Liver (tissue), 9 donors: ENCODE measurements around the gene ITGB6. TPM values are rescaled to one million over a fixed set of nuclear protein-coding genes. Genes with fewer than 3 reads are reported as not detected.

Source experiments
- DNase-seq: peaks from one replicate; pipeline ENCODE4 v3.0.0-alpha.2; 2017; ENCODE audit warnings: low spot score
- H3K27ac ChIP-seq, 2 donors: one replicate each; pipeline ENCODE4 v1.7.0; 2013; ENCODE audit warnings: inconsistent platforms in 2 of 2, low read length in 2 of 2, control low read depth in 1 of 2, low read depth in 1 of 2, mild to moderate bottlenecking in 1 of 2
- H3K27me3 ChIP-seq, 4 donors: one replicate each; pipeline versions ENCODE4 v1.6.1 to v1.7.0; 2013; ENCODE audit warnings: low read length in 3 of 4, inconsistent platforms in 1 of 4, mild to moderate bottlenecking in 1 of 4, moderate library complexity in 1 of 4; ENCODE audit not compliant: control insufficient read depth in 4 of 4, insufficient read depth in 4 of 4
- H3K36me3 ChIP-seq, 4 donors: one replicate each; pipeline versions ENCODE4 v1.6.1 to v1.7.0; 2013; ENCODE audit warnings: low read length in 3 of 4, mild to moderate bottlenecking in 3 of 4, low read depth in 1 of 4, moderate library complexity in 1 of 4; ENCODE audit not compliant: control insufficient read depth in 4 of 4, insufficient read depth in 3 of 4
- H3K4me1 ChIP-seq, 4 donors: one replicate each; pipeline versions ENCODE4 v1.6.1 to v1.7.0; 2013; ENCODE audit warnings: low read length in 3 of 4, mild to moderate bottlenecking in 3 of 4, moderate library complexity in 1 of 4; ENCODE audit not compliant: control insufficient read depth in 4 of 4, insufficient read depth in 4 of 4
- H3K4me3 ChIP-seq, 3 donors: one replicate each; pipeline versions ENCODE4 v1.6.1 to v1.7.0; 2013; ENCODE audit warnings: low read length in 3 of 3, control low read depth in 1 of 3, low read depth in 1 of 3, mild to moderate bottlenecking in 1 of 3
- H3K9ac ChIP-seq, 2 donors: one replicate each; pipeline ENCODE4 v1.7.0; 2013; ENCODE audit warnings: low read length in 2 of 2, mild to moderate bottlenecking in 2 of 2, moderate library complexity in 2 of 2, control low read depth in 1 of 2, low read depth in 1 of 2
- H3K9me3 ChIP-seq, 4 donors: one replicate each; pipeline versions ENCODE4 v1.6.1 to v1.7.0; 2013; ENCODE audit warnings: low read length in 3 of 4; ENCODE audit not compliant: control insufficient read depth in 4 of 4
- EGR1 ChIP-seq, 2 donors: IDR thresholded peaks; 2 replicates each; pipeline ENCODE4 v1.6.1; 2016 to 2018; ENCODE audit warnings: antibody characterized with exemption in 2 of 2, low read depth in 2 of 2
- FOXA1 ChIP-seq: IDR thresholded peaks from 2 replicates; pipeline ENCODE4 v1.6.1; 2016; ENCODE audit warnings: antibody characterized with exemption
- FOXA2 ChIP-seq: IDR thresholded peaks from 2 replicates; pipeline ENCODE4 v1.6.1; 2016; ENCODE audit warnings: antibody characterized with exemption
- GABPA ChIP-seq, 2 donors: IDR thresholded peaks in 1 of 2; conservative IDR thresholded peaks in 1 of 2; 2 replicates each; pipeline ENCODE4 v1.6.1; 2016; ENCODE audit warnings: antibody characterized with exemption in 2 of 2, mild to moderate bottlenecking in 1 of 2, moderate library complexity in 1 of 2
- HNF4A ChIP-seq, 2 donors: conservative IDR thresholded peaks; 2 replicates each; pipeline ENCODE4 v1.6.1; 2016; ENCODE audit warnings: antibody characterized with exemption in 2 of 2, mild to moderate bottlenecking in 2 of 2
- HNF4G ChIP-seq: IDR thresholded peaks from 2 replicates; pipeline ENCODE4 v1.6.1; 2016; ENCODE audit warnings: antibody characterized with exemption
- JUND ChIP-seq, 2 donors: IDR thresholded peaks; 2 replicates each; pipeline ENCODE4 v1.6.1; 2016; ENCODE audit warnings: antibody characterized with exemption in 2 of 2
- NR2F2 ChIP-seq: IDR thresholded peaks from 2 replicates; pipeline ENCODE4 v1.6.1; 2016; ENCODE audit warnings: antibody characterized with exemption
- RAD21 ChIP-seq, 2 donors: IDR thresholded peaks; 2 replicates each; pipeline ENCODE4 v1.6.1; 2016; ENCODE audit warnings: antibody characterized with exemption in 2 of 2, mild to moderate bottlenecking in 2 of 2
- REST ChIP-seq: IDR thresholded peaks from 2 replicates; pipeline ENCODE4 v1.6.1; 2016; ENCODE audit warnings: antibody characterized with exemption, mild to moderate bottlenecking
- RXRA ChIP-seq, 2 donors: IDR thresholded peaks; 2 replicates each; pipeline ENCODE4 v1.6.1; 2017 to 2018; ENCODE audit warnings: antibody characterized with exemption in 2 of 2, mild to moderate bottlenecking in 1 of 2
- SP1 ChIP-seq: IDR thresholded peaks from 2 replicates; pipeline ENCODE4 v1.6.1; 2018; ENCODE audit warnings: antibody characterized with exemption, mild to moderate bottlenecking
- TAF1 ChIP-seq: conservative IDR thresholded peaks from 2 replicates; pipeline ENCODE4 v1.6.1; 2016; ENCODE audit warnings: antibody characterized with exemption, mild to moderate bottlenecking
- YY1 ChIP-seq: IDR thresholded peaks from 2 replicates; pipeline ENCODE4 v1.6.1; 2016; ENCODE audit warnings: antibody characterized with exemption, mild to moderate bottlenecking
- WGBS: extraction: QIAGEN DNeasy Blood & Tissue Kit; methylation state at CpG from one replicate; pipeline ENCODE4 v1.1.7; 2013; 5-methylcytosine and 5-hydroxymethylcytosine counted together
- polyA plus RNA-seq, 2 donors: library from polyadenylated mRNA; stranded (reverse) in 1 of 2; unstranded in 1 of 2; fragments of 200-250 nt in 1 of 2; fragments of >200 nt in 1 of 2; fragmentation: Nextera tagmentation in 1 of 2; extraction: Ambion mirVana in 1 of 2; gene quantifications; one replicate each; pipeline versions ENCODE4 v1.2.1 to v1.2.3, GENCODE V29; 2013 to 2015
- total RNA-seq, 2 donors: library from RNA; depleted of rRNA; stranded (reverse); fragments of >200 nt; gene quantifications; one replicate each; pipeline ENCODE4 v1.2.3, GENCODE V29; 2014
- TF ChIP-seq, protein P1 (sequence below): IDR thresholded peaks from 2 replicates; pipeline ENCODE4 v1.6.1; 2016; ENCODE audit warnings: antibody characterized with exemption
- TF ChIP-seq, protein P2 (sequence below): fragments of 150-350 bp; IDR thresholded peaks from 2 replicates; pipeline ENCODE4 v1.5.1; 2017; ENCODE audit warnings: improper control_type of control experiment, low read depth, low read length; ENCODE audit not compliant: missing input control
- TF ChIP-seq, protein P3 (sequence below): IDR thresholded peaks from 2 replicates; pipeline ENCODE4 v1.6.1; 2016; ENCODE audit warnings: antibody characterized with exemption
- donor health status: healthy.
- donor health status: healthy.
- donor health status: healthy.
- donor health status: healthy.
- donor health status: healthy.

Gene ITGB6
- total and polyA plus RNA-seq, 4 donors = 0.03 to 0.10 (median 0.08) TPM; not detected in 1

DNA sequence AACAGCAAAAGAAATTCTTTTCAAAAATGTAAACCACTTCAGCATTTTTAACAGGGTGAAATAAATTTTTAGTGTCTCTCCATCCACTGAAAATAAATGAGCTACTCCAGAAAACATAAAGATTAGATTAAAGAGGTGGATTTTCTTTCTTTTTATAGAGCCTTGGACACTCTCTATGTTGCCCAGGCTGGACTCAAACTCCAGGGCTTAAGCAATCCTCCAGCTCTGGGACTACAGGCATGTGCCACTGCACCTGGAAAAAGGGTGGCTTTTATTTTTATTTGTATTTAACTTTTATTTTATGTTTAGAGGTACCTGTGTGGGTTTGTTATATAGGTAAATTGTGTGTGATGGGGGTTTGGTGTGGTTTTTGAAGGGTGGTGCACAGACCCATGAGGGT lies 19.9 kb downstream of the ITGB6 start:
- no peak for DNase-seq
- no peaks in the 10 kb centered on the region for H3K9me3 ChIP-seq
- no peak overlapping the region for H3K4me3 ChIP-seq
- H3K27me3 ChIP-seq = peaks cover 0 to 4% (median 0%) of the 10 kb centered on the region in 4 donors
- H3K27ac ChIP-seq = no peak overlapping the region
- TF ChIP-seq YY1 (no peak), RXRA (IDR thresholded peaks at IDR 0.05) (no peak), FOXA1 (no peak), JUND (IDR thresholded peaks at IDR 0.05) (no peak), TAF1 (no peak)
- H3K36me3 ChIP-seq = no peaks in the 10 kb centered on the region
- no peak overlapping the region for H3K9ac ChIP-seq
- no peaks in the 10 kb centered on the region for H3K4me1 ChIP-seq

- Histone ChIP-seq H3K36me3 (no peaks in the 10 kb centered on the region), H3K9me3 (no peaks in the 10 kb centered on the region), H3K27me3 (no peaks in the 10 kb centered on the region), H3K4me1 (no peaks in the 10 kb centered on the region), H3K27ac (no peak overlapping the region), H3K9ac (no peak overlapping the region), H3K4me3 (no peak overlapping the region)
- DNase-seq = no peak
- WGBS = 84% methylated on average over 8 of the region's 8 CpGs
- TF ChIP-seq JUND (IDR thresholded peaks at IDR 0.05) (no peak), HNF4A (conservative IDR thresholded peaks at IDR 0.05) (no peak), FOXA1 (no peak), EGR1 (IDR thresholded peaks at IDR 0.05; ENCODE audit: low read depth in 2 of 2) (no peak), SP1 (no peak), GABPA (IDR thresholded peaks at IDR 0.05 in 1 of 2, conservative IDR thresholded peaks at IDR 0.05 in 1 of 2) (no peak), RXRA (IDR thresholded peaks at IDR 0.05) (no peak), FOXA2 (no peak), YY1 (no peak)
- TF ChIP-seq, protein P1, sequence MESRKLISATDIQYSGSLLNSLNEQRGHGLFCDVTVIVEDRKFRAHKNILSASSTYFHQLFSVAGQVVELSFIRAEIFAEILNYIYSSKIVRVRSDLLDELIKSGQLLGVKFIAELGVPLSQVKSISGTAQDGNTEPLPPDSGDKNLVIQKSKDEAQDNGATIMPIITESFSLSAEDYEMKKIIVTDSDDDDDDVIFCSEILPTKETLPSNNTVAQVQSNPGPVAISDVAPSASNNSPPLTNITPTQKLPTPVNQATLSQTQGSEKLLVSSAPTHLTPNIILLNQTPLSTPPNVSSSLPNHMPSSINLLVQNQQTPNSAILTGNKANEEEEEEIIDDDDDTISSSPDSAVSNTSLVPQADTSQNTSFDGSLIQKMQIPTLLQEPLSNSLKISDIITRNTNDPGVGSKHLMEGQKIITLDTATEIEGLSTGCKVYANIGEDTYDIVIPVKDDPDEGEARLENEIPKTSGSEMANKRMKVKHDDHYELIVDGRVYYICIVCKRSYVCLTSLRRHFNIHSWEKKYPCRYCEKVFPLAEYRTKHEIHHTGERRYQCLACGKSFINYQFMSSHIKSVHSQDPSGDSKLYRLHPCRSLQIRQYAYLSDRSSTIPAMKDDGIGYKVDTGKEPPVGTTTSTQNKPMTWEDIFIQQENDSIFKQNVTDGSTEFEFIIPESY = no peak
Observed at GRCh38 chr2:160175169-160176134, 24.6 kb downstream of the ITGB6 start.

DNA sequence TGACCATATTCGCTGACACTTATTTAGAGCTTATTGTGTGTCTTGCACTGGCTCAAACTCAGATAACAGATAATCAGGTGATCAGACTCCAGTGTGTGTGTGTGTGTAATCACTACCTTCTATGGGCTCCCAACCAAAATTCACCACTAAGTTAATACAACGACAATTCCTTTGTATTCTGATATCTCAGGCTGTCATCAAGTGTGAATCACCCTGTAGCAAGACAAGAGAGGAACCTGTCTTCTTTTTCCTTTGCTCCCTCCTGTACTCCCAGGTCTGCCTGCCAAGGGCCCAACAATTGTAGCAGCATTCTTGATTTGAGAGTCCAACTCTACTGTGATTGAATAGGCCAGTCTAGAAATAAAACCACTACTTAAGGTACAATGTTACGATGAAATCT lies 25.8 kb downstream of the ITGB6 start:
- 77% methylated on average over 3 of the region's 3 CpGs for WGBS
- Histone ChIP-seq H3K36me3 (no peaks in the 10 kb centered on the region), H3K27ac (no peak overlapping the region), H3K4me3 (no peak overlapping the region), H3K27me3 (no peaks in the 10 kb centered on the region), H3K9ac (no peak overlapping the region), H3K4me1 (no peaks in the 10 kb centered on the region), H3K9me3 (no peaks in the 10 kb centered on the region)
- no peak for DNase-seq
- TF ChIP-seq HNF4G = no peak
- TF ChIP-seq NR2F2 = no peak
- no peak for TF ChIP-seq FOXA2
- TF ChIP-seq RAD21 (IDR thresholded peaks at IDR 0.05) = no peak
- TF ChIP-seq HNF4A (conservative IDR thresholded peaks at IDR 0.05) = no peak
- no peak for TF ChIP-seq FOXA1
- TF ChIP-seq SP1 = no peak
- TF ChIP-seq YY1 = no peak
- TF ChIP-seq, protein P1 = no peak
- TF ChIP-seq REST = no peak
- no peak for TF ChIP-seq TAF1
- TF ChIP-seq RXRA (IDR thresholded peaks at IDR 0.05) = no peak
- TF ChIP-seq, protein P2, sequence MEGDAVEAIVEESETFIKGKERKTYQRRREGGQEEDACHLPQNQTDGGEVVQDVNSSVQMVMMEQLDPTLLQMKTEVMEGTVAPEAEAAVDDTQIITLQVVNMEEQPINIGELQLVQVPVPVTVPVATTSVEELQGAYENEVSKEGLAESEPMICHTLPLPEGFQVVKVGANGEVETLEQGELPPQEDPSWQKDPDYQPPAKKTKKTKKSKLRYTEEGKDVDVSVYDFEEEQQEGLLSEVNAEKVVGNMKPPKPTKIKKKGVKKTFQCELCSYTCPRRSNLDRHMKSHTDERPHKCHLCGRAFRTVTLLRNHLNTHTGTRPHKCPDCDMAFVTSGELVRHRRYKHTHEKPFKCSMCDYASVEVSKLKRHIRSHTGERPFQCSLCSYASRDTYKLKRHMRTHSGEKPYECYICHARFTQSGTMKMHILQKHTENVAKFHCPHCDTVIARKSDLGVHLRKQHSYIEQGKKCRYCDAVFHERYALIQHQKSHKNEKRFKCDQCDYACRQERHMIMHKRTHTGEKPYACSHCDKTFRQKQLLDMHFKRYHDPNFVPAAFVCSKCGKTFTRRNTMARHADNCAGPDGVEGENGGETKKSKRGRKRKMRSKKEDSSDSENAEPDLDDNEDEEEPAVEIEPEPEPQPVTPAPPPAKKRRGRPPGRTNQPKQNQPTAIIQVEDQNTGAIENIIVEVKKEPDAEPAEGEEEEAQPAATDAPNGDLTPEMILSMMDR = no peak
- no peak for TF ChIP-seq JUND (IDR thresholded peaks at IDR 0.05)
- TF ChIP-seq, protein P3, sequence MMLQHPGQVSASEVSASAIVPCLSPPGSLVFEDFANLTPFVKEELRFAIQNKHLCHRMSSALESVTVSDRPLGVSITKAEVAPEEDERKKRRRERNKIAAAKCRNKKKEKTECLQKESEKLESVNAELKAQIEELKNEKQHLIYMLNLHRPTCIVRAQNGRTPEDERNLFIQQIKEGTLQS = no peak
